Cardiac muscle cell (in vitro differentiated cells and primary cell): ENCODE data around the gene KCNJ11. TPM values are rescaled to one million over a fixed set of nuclear protein-coding genes. Genes with fewer than 3 reads are reported as not detected.

Source experiments
- DNase-seq, 2 donors: peaks; one replicate each; pipeline versions ENCODE4 v3.0.0 to v3.0.0-alpha.2; 2010 to 2017; ENCODE audit warnings: low read depth in 1 of 2, low spot score in 1 of 2
- H3K27ac ChIP-seq: fragments of 200-600 bp; sonication (generic); 2 replicates; pipeline ENCODE4 v1.5.1; 2016
- H3K27me3 ChIP-seq: fragments of 200-600 bp; sonication (generic); 2 replicates; pipeline ENCODE4 v1.6.0; 2016; ENCODE audit warnings: control low read depth
- H3K36me3 ChIP-seq: fragments of 200-600 bp; sonication (generic); 2 replicates; pipeline ENCODE4 v1.5.1; 2016; ENCODE audit warnings: control low read depth
- H3K4me1 ChIP-seq: fragments of 200-600 bp; sonication (generic); 2 replicates; pipeline ENCODE4 v1.8.1; 2017; ENCODE audit warnings: low read depth, mild to moderate bottlenecking, mixed run types
- H3K4me3 ChIP-seq: fragments of 200-600 bp; sonication (generic); 2 replicates; pipeline ENCODE4 v1.5.1; 2016; ENCODE audit warnings: mild to moderate bottlenecking
- H3K9me3 ChIP-seq: fragments of 200-600 bp; sonication (generic); 2 replicates; pipeline ENCODE4 v1.5.1; 2017; ENCODE audit warnings: low read depth, mild to moderate bottlenecking, control low read depth
- CTCF ChIP-seq: IDR thresholded peaks from 2 replicates; pipeline ENCODE4 v1.5.1; 2012; ENCODE audit warnings: low read depth, mild to moderate bottlenecking, low read length
- polyA plus RNA-seq: library from polyadenylated mRNA; unstranded; fragments of >200 nt; fragmentation: Nextera tagmentation; extraction: Ambion mirVana; gene quantifications from 2 replicates; pipeline ENCODE4 v1.2.1, GENCODE V29; 2016
- total RNA-seq: library from RNA; depleted of rRNA; stranded (reverse); fragments of >200 nt; gene quantifications from 2 replicates; pipeline ENCODE4 v1.2.3, GENCODE V29; 2016

Gene KCNJ11
- total and polyA plus RNA-seq, 2 experiments from 2014 or later, result 4.7 to 17.0 TPM

- DNase-seq, result peak; percentile 89 to 93
These were observed 4.4 kb downstream of the KCNJ11 start for GRCh38 chr11:17384002-17384511.

GRCh38 chr11:17383461-17383860 lies 5.0 kb downstream of the KCNJ11 start:
- Histone ChIP-seq H3K4me3 (no peak overlapping the region), H3K4me1 (peaks cover 7% of the 10 kb centered on the region), H3K27me3 (no peaks in the 10 kb centered on the region), H3K9me3 (no peaks in the 10 kb centered on the region), H3K36me3 (no peaks in the 10 kb centered on the region), H3K27ac (no peak overlapping the region)
- no peak for TF ChIP-seq CTCF
- DNase-seq, result no peak

More at GRCh38 chr11:17384002-17384511, 4.4 kb downstream of the KCNJ11 start:
- H3K36me3 ChIP-seq, result no peaks in the 10 kb centered on the region
- peaks cover 7% of the 10 kb centered on the region for H3K4me1 ChIP-seq
- no peak overlapping the region for H3K4me3 ChIP-seq
- no peaks in the 10 kb centered on the region for H3K9me3 ChIP-seq
- H3K27me3 ChIP-seq, result no peaks in the 10 kb centered on the region
- TF ChIP-seq CTCF, result peak; percentile 94
- no peak overlapping the region for H3K27ac ChIP-seq

GRCh38 chr11:17382046-17382728 lies 6.3 kb downstream of the KCNJ11 start:
- Histone ChIP-seq H3K36me3 (no peaks in the 10 kb centered on the region), H3K9me3 (no peaks in the 10 kb centered on the region), H3K4me1 (peaks cover 7% of the 10 kb centered on the region), H3K27me3 (no peaks in the 10 kb centered on the region), H3K27ac (no peak overlapping the region), H3K4me3 (no peak overlapping the region)
- DNase-seq, result no peak
- no peak for TF ChIP-seq CTCF

GRCh38 chr11:17381156-17381555 lies 7.3 kb downstream of the KCNJ11 start:
- DNase-seq, result peak in 1 of 2 donors; percentile 10
- Histone ChIP-seq H3K36me3 (no peaks in the 10 kb centered on the region), H3K27me3 (no peaks in the 10 kb centered on the region), H3K27ac (no peak overlapping the region), H3K4me3 (no peak overlapping the region), H3K9me3 (no peaks in the 10 kb centered on the region), H3K4me1 (peaks cover 3% of the 10 kb centered on the region)
- no peak for TF ChIP-seq CTCF

GRCh38 chr11:17379383-17380180 lies 8.9 kb downstream of the KCNJ11 start:
- no peaks in the 10 kb centered on the region for H3K9me3 ChIP-seq
- no peaks in the 10 kb centered on the region for H3K4me1 ChIP-seq
- no peaks in the 10 kb centered on the region for H3K36me3 ChIP-seq
- H3K4me3 ChIP-seq, result no peak overlapping the region
- no peak overlapping the region for H3K27ac ChIP-seq
- H3K27me3 ChIP-seq, result no peaks in the 10 kb centered on the region
- no peak for TF ChIP-seq CTCF
- no peak for DNase-seq
